Testis (tissue), 3 donors: ENCODE measurements around the gene MUC5AC. TPM values are rescaled to one million over a fixed set of nuclear protein-coding genes. Genes with fewer than 3 reads are reported as not detected.

Experiments
- DNase-seq: peaks from one replicate; pipeline ENCODE4 v3.0.0-alpha.2; 2019
- H3K27ac ChIP-seq, 2 donors: fragments of 200-600 bp; sonication (generic); one replicate each; pipeline ENCODE4 v1.5.1; 2019
- H3K27me3 ChIP-seq: fragments of 200-600 bp; sonication (generic); one replicate; pipeline ENCODE4 v1.5.1; 2019
- H3K36me3 ChIP-seq: fragments of 200-600 bp; sonication (generic); one replicate; pipeline ENCODE4 v1.5.1; 2017; ENCODE audit warnings: low read depth; ENCODE audit errors: missing control alignments
- H3K4me1 ChIP-seq: fragments of 200-600 bp; sonication (generic); one replicate; pipeline ENCODE4 v1.5.1; 2019
- H3K4me3 ChIP-seq, 2 donors: fragments of 200-600 bp; sonication (generic); one replicate each; pipeline ENCODE4 v1.5.1; 2017 to 2019
- H3K9me3 ChIP-seq: fragments of 200-600 bp; sonication (generic); one replicate; pipeline ENCODE4 v1.5.1; 2017
- CTCF ChIP-seq, 3 experiments: fragments of 450-650 bp in 2 of 3; fragments of 200-600 bp in 1 of 3; sonication (generic) in 1 of 3; IDR thresholded peaks; one replicate each; pipeline ENCODE4 v1.5.1; 2016 to 2019; ENCODE audit warnings: antibody characterized with exemption in 3 of 3, mild to moderate bottlenecking in 2 of 3, moderate library complexity in 1 of 3
- POLR2A ChIP-seq: fragments of 450-650 bp; IDR thresholded peaks from one replicate; pipeline ENCODE4 v1.6.1; 2017; ENCODE audit warnings: antibody characterized with exemption, mild to moderate bottlenecking, moderate library complexity
- WGBS, 2 donors: methylation state at CpG; one replicate each; pipeline ENCODE4 v1.1.5; 2018; 5-methylcytosine and 5-hydroxymethylcytosine counted together
- intact Hi-C: fragments of 100-400 bp; cut with DNase I; formaldehyde crosslinking; loops from one replicate; pipeline ENCODE4 v1.15.1; 2023; ENCODE audit warnings: low total_unique reads
- polyA plus RNA-seq: library from polyadenylated mRNA; stranded (reverse); fragments of 350-450 nt; fragmentation: Illumina TruSeq; extraction: RNeasy Lipid Tissue Mini Kit (QIAGEN cat#74804); gene quantifications from one replicate; pipeline ENCODE4 v1.2.3, GENCODE V29; 2014; ENCODE audit warnings: low read depth, low replicate concordance; ENCODE audit not compliant: insufficient read depth
- total RNA-seq, 2 donors: library from RNA; depleted of rRNA; stranded (reverse); fragments of >200 nt; gene quantifications; one replicate each; pipeline ENCODE4 v1.2.3, GENCODE V29; 2016

MUC5AC gene
- total and polyA plus RNA-seq, 3 donors from 2014 or later: 0.31 to 0.62 (median 0.32) TPM

GRCh38 chr11:1196516-1197391 is 39.0 kb downstream of the MUC5AC start:
- intact Hi-C loops: no loop called here
- no peak for DNase-seq
- 82 to 83% methylated on average over 7 to 28 of the region's 28 CpGs for WGBS, 2 donors
- Histone ChIP-seq H3K36me3 (no peaks in the 10 kb centered on the region), H3K9me3 (no peaks in the 10 kb centered on the region), H3K4me1 (no peaks in the 10 kb centered on the region), H3K27me3 (no peaks in the 10 kb centered on the region), H3K27ac (no peak overlapping the region), H3K4me3 (no peak overlapping the region)
- TF ChIP-seq POLR2A (no peak), CTCF (IDR thresholded peaks at IDR 0.05) (no peak)

- Histone ChIP-seq H3K27me3 (no peaks in the 10 kb centered on the region), H3K4me1 (no peaks in the 10 kb centered on the region), H3K9me3 (no peaks in the 10 kb centered on the region), H3K27ac (no peak overlapping the region), H3K36me3 (no peaks in the 10 kb centered on the region), H3K4me3 (no peak overlapping the region)
- intact Hi-C loops: no loop called here
- WGBS, 2 donors: 75 to 76% methylated on average over 12 to 29 of the region's 29 CpGs
- TF ChIP-seq POLR2A (no peak), CTCF (IDR thresholded peaks at IDR 0.05) (no peak)
- DNase-seq: no peak
Observed at GRCh38 chr11:1197431-1197885, 39.7 kb downstream of the MUC5AC start.

- no peaks in the 10 kb centered on the region for H3K36me3 ChIP-seq
- DNase-seq: no peak
- no peak overlapping the region for H3K27ac ChIP-seq
- 71 to 76% methylated on average over 7 to 26 of the region's 33 CpGs for WGBS, 2 donors
- no peak overlapping the region for H3K4me3 ChIP-seq
- TF ChIP-seq CTCF (IDR thresholded peaks at IDR 0.05) (no peak), POLR2A (no peak)
- H3K9me3 ChIP-seq: no peaks in the 10 kb centered on the region
- H3K27me3 ChIP-seq: no peaks in the 10 kb centered on the region
- intact Hi-C loops: no loop called here
- H3K4me1 ChIP-seq: no peaks in the 10 kb centered on the region
Observed at GRCh38 chr11:1197886-1198560, 40.3 kb downstream of the MUC5AC start.

GRCh38 chr11:1198561-1199240 is 40.9 kb downstream of the MUC5AC start:
- WGBS, 2 donors: 83 to 87% methylated on average over 11 to 18 of the region's 26 CpGs
- H3K27ac ChIP-seq: no peak overlapping the region
- TF ChIP-seq POLR2A: no peak
- no peak for TF ChIP-seq CTCF (IDR thresholded peaks at IDR 0.05)
- no peak overlapping the region for H3K4me3 ChIP-seq
- H3K9me3 ChIP-seq: no peaks in the 10 kb centered on the region
- intact Hi-C loops: no loop called here
- H3K27me3 ChIP-seq: no peaks in the 10 kb centered on the region
- H3K36me3 ChIP-seq: no peaks in the 10 kb centered on the region
- no peaks in the 10 kb centered on the region for H3K4me1 ChIP-seq
- DNase-seq: no peak
